PC-3 (cell line): Measurements from ENCODE around the gene CROCC2. TPM values are rescaled to one million over a fixed set of nuclear protein-coding genes. Genes with fewer than 3 reads are reported as not detected.

ENCODE experiments used
- ATAC-seq: fragments of 200-7000 bp; cut with Tn5 transposase; 2 replicates; pipeline ENCODE4 v1.9.1; 2020; ENCODE audit warnings: mild to moderate bottlenecking, moderate library complexity
- BruUV-seq: library from RNA; stranded (reverse); fragments of 400-500 nt; replicated peaks from 2 replicates; lab custom pipeline; 2021; lab: Mats Ljungman, UMichigan
- CTCF ChIA-PET: fragments of 300-600 bp; sonication (Branson Sonifier 250); formaldehyde crosslinking; loops from one replicate; lab custom pipeline; 2022; ENCODE audit warnings: antibody characterized with exemption; lab: Charles Lee
- POLR2A ChIA-PET: fragments of 300-600 bp; sonication (Branson Sonifier 250); formaldehyde crosslinking; loops from one replicate; lab custom pipeline; 2022; ENCODE audit warnings: antibody characterized with exemption; ENCODE audit not compliant: unreplicated experiment; lab: Charles Lee
- DNase-seq: peaks from one replicate; pipeline ENCODE4 v3.0.0-alpha.2; 2015
- H2AFZ ChIP-seq: fragments of 300-600 bp; sonication (generic); 2 replicates; pipeline ENCODE4 v1.6.0; 2016; ENCODE audit warnings: antibody characterized with exemption, low read length
- H3F3A ChIP-seq: fragments of 300-600 bp; sonication (generic); one replicate; pipeline ENCODE4 v1.6.0; 2017; ENCODE audit warnings: antibody characterized with exemption, low read length, control low read depth, mild to moderate bottlenecking; ENCODE audit not compliant: unreplicated experiment
- H3K27ac ChIP-seq: fragments of 300-600 bp; sonication (generic); 2 replicates; pipeline ENCODE4 v1.5.1; 2016; ENCODE audit warnings: mild to moderate bottlenecking, low read length
- H3K27me3 ChIP-seq: fragments of 300-600 bp; sonication (generic); 2 replicates; pipeline ENCODE4 v1.6.1; 2016; ENCODE audit warnings: low read length, mixed read lengths
- H3K36me3 ChIP-seq: fragments of 300-600 bp; sonication (generic); 2 replicates; pipeline ENCODE4 v1.6.1; 2016; ENCODE audit warnings: low read depth, mixed run types, low read length, mixed read lengths
- H3K4me1 ChIP-seq: fragments of 300-600 bp; sonication (generic); 2 replicates; pipeline ENCODE4 v1.5.1; 2016; ENCODE audit warnings: low read length; ENCODE audit not compliant: insufficient read depth
- H3K4me2 ChIP-seq: fragments of 300-600 bp; sonication (generic); 2 replicates; pipeline ENCODE4 v1.6.0; 2016; ENCODE audit warnings: low read length
- H3K4me3 ChIP-seq: fragments of 300-600 bp; sonication (generic); 2 replicates; pipeline ENCODE4 v1.5.1; 2016; ENCODE audit warnings: mild to moderate bottlenecking, low read length, mixed read lengths
- H3K79me2 ChIP-seq: fragments of 300-600 bp; sonication (generic); 2 replicates; pipeline ENCODE4 v1.6.1; 2017; ENCODE audit warnings: low read length, mixed read lengths
- H3K9ac ChIP-seq: fragments of 300-600 bp; sonication (generic); 2 replicates; pipeline ENCODE4 v1.6.0; 2016; ENCODE audit warnings: mild to moderate bottlenecking, low read length
- H3K9me2 ChIP-seq: fragments of 300-600 bp; sonication (generic); replicated peaks from 2 replicates; pipeline ENCODE4 v1.6.1; 2016; ENCODE audit warnings: mixed run types, low read length, mixed read lengths
- H3K9me3 ChIP-seq: fragments of 300-600 bp; sonication (generic); 2 replicates; pipeline ENCODE4 v1.6.1; 2016; ENCODE audit warnings: low read length, mixed read lengths
- H4K20me1 ChIP-seq: fragments of 300-600 bp; sonication (generic); 2 replicates; pipeline ENCODE4 v1.6.1; 2016; ENCODE audit warnings: low read length, mixed read lengths
- EZH2 ChIP-seq: fragments of 300-600 bp; sonication (generic); IDR thresholded peaks from one replicate; pipeline ENCODE4 v1.6.1; 2017; ENCODE audit warnings: antibody characterized with exemption, mild to moderate bottlenecking, low read length; ENCODE audit not compliant: unreplicated experiment
- EZH2phosphoT487 ChIP-seq: fragments of 300-600 bp; sonication (generic); IDR thresholded peaks from 2 replicates; pipeline ENCODE4 v1.6.1; 2018; ENCODE audit warnings: mild to moderate bottlenecking, antibody characterized with exemption, low read length, borderline replicate concordance
- intact Hi-C: fragments of 100-400 bp; cut with micrococcal nuclease; formaldehyde crosslinking; loops from 2 replicates; pipeline ENCODE4 v1.9.0; 2023
- total RNA-seq: library from RNA; depleted of rRNA; stranded (reverse); fragments of >200 nt; gene quantifications from 2 replicates; pipeline ENCODE4 v1.2.3, GENCODE V29; 2014
- TF ChIP-seq, protein P1 (sequence below): fragments of 300-600 bp; sonication (generic); conservative IDR thresholded peaks from 2 replicates; pipeline ENCODE4 v1.5.1; 2017; ENCODE audit warnings: antibody characterized with exemption, low read depth, mild to moderate bottlenecking, low read length

CROCC2 gene
- total RNA-seq, 1 experiment from 2014 or later: not detected

DNA sequence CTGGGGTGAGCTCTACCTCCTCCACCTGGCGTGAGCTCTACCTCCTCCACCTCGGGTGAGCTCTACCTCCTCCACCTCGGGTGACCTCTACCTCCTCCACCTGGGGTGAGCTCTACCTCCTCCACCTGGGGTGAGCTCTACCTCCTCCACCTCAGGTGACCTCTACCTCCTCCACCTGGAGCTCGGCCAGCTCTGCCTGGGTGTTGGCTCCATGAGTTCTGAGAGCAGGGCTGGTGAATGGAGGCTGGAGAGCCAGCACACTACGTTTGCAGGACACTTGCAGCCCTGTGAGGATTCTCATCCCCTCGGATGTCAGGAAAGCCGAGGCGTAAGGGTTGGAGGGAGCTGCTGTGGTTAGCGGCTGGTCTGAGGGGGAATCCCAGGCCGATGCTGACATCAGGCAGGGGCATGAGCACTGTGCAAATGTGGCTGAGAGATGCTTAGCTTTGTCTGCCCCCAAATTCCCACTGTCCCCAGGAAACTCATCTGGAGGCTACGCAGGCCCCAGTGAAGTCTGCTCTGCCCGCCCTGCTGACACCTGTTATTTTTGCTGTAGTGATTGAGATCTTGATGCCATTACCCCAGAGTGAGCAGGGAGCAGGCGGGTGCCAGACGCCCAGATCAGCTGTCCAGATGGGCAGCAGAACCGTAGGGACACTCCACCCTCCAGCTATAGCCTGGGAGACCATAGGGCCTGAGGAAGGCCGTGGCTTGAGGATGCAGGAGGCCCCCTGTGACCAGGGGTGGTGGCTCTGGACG is 3.3 kb downstream of the CROCC2 start:
- no peak overlapping the region for H3K4me3 ChIP-seq
- intact Hi-C loops: no loop called here
- DNase-seq: no peak
- POLR2A ChIA-PET: no interaction called here
- H3K4me2 ChIP-seq: no peak overlapping the region
- CTCF ChIA-PET: no interaction called here
- H3K4me1 ChIP-seq: peaks cover 12% of the 10 kb centered on the region
- H3K9me3 ChIP-seq: no peaks in the 10 kb centered on the region
- H3F3A ChIP-seq: no peaks in the 10 kb centered on the region
- no TSS peak for BruUV-seq
- H3K79me2 ChIP-seq: no peaks in the 10 kb centered on the region
- TF ChIP-seq, protein P1, sequence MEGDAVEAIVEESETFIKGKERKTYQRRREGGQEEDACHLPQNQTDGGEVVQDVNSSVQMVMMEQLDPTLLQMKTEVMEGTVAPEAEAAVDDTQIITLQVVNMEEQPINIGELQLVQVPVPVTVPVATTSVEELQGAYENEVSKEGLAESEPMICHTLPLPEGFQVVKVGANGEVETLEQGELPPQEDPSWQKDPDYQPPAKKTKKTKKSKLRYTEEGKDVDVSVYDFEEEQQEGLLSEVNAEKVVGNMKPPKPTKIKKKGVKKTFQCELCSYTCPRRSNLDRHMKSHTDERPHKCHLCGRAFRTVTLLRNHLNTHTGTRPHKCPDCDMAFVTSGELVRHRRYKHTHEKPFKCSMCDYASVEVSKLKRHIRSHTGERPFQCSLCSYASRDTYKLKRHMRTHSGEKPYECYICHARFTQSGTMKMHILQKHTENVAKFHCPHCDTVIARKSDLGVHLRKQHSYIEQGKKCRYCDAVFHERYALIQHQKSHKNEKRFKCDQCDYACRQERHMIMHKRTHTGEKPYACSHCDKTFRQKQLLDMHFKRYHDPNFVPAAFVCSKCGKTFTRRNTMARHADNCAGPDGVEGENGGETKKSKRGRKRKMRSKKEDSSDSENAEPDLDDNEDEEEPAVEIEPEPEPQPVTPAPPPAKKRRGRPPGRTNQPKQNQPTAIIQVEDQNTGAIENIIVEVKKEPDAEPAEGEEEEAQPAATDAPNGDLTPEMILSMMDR: no peak
- TF ChIP-seq EZH2: no peak
- no peak for TF ChIP-seq EZH2phosphoT487
- H4K20me1 ChIP-seq: no peaks in the 10 kb centered on the region
- no peak overlapping the region for H2AFZ ChIP-seq
- no peaks in the 10 kb centered on the region for H3K27me3 ChIP-seq
- H3K36me3 ChIP-seq: no peaks in the 10 kb centered on the region
- H3K9me2 ChIP-seq: no peaks in the 10 kb centered on the region
- no peak overlapping the region for H3K9ac ChIP-seq
- no peak overlapping the region for H3K27ac ChIP-seq
- no peak for ATAC-seq

DNA sequence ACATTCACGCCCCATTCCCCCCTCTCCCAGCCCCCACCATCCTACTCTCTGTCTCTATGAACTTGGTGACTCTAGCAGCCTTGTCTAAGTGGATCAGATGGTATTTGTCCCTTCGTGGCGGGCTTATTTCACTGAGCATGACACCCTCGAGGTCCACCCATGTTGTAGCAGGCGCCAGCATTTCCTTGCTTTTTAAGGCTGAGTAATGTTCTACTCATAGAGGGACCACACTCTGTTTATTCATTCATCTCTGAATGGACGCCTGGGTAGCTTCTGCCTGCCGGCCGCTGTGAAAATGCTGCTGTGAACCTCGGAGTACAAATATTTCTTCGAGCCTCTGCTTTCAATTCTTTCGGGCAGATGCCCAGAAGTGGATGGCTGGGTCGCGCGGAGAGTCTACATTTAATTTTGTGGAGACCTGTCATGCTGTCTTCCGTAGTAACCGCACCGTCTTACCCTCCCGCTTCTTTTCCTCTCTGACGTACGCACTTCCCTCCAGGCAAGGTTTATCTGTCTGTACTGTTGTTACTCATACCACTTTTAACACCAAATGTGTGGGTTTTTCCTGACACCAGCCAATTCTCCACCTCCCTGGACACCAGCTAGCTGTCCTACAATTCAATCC is 5.6 kb downstream of the CROCC2 start:
- peaks cover 12% of the 10 kb centered on the region for H3K4me1 ChIP-seq

More for the DNA sequence above, 5.6 kb downstream of the CROCC2 start:
- Histone ChIP-seq H3K4me3 (no peak overlapping the region), H3K27me3 (no peaks in the 10 kb centered on the region), H3K27ac (no peak overlapping the region), H3K79me2 (no peaks in the 10 kb centered on the region), H3K9ac (no peak overlapping the region), H2AFZ (no peak overlapping the region), H3K36me3 (no peaks in the 10 kb centered on the region), H3K4me2 (no peak overlapping the region), H3K9me3 (no peaks in the 10 kb centered on the region), H3K9me2 (no peaks in the 10 kb centered on the region), H4K20me1 (no peaks in the 10 kb centered on the region), H3F3A (no peaks in the 10 kb centered on the region)
- DNase-seq: peak; percentile 38
- CTCF ChIA-PET: no interaction called here
- BruUV-seq: no TSS peak
- ATAC-seq: no peak
- POLR2A ChIA-PET: no interaction called here
- no peak for TF ChIP-seq EZH2
- TF ChIP-seq, protein P1: no peak
- no peak for TF ChIP-seq EZH2phosphoT487
- intact Hi-C loops: loop anchor here (10.0 kb wide), 2 partner anchors 83 to 313 kb away; partner anchors contain the start of gene SNED1
